Activated T-helper 1 cell treated with Interleukin-2 at 50 U/mL for 16 hours (primary cell): ENCODE measurements around the gene RGL2.
"Not testable (repeated sequence)": the region's sequence is repeated elsewhere in the genome, so short reads cannot be mapped to it uniquely, and the experiment has no call there.

ENCODE experiments used
- DNase-seq: peaks from one replicate; pipeline ENCODE4 v3.0.0-alpha.2; 2020; ENCODE audit warnings: low read depth

The RGL2 gene

DNA sequence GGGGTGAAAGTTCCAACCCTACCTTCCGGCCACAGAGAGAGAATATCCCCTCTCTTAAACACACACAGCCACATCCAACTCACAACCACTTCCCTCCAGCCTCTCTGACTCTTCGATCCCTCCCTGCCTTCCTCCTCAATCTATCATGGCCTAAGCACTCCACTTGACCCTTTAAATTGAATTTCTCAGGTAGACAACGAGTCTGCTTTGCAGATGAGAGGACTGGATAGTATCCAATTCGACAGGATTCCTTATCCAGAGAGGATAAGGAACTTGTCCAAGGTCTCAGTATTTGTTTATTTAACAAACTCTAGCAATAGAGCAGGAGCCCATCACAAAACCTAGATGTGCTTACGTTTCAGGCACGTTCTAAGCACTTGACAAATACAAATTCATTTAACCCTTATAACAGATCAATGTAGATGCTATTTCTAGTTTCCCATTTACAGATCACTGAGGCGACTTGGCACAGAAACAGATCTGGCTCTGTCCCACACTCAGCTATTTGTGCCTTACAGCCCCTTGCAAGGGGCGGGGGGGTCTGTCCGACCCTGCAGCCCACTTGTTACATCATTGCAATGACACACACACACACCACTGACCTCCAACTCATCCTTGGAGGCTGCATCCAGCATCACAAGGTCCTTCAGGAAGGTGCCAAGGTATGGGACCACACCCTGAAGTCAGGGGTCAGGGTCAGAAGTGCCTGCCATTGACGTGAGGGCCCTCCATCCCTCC is 4.5 kb downstream of the RGL2 start:
- no peak for DNase-seq

GRCh38 chr6:33292996-33293682 is 5.6 kb downstream of the RGL2 start:
- DNase-seq = no peak

DNA sequence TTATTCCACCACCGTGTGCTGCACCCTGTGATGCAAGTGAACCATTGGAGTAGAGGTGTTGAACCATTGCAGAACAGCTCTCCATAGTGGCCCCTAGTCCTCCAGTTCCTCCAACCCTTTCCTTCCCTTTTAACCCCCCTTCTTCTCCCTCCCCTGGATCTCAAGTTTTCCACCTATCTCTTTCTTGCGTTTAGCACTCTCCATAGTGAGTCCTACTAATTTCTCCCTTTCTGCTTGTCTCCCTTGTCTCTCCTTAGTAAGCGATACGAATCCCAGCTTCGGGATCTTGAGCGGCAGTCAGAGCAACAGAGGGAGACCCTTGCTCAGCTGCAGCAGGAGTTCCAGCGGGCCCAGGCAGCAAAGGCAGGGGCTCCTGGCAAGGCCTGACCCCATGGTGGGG is 8.3 kb downstream of the RGL2 start:
- DNase-seq = no peak

GRCh38 chr6:33289784-33290315 is 8.9 kb downstream of the RGL2 start:
- DNase-seq = no peak

DNA sequence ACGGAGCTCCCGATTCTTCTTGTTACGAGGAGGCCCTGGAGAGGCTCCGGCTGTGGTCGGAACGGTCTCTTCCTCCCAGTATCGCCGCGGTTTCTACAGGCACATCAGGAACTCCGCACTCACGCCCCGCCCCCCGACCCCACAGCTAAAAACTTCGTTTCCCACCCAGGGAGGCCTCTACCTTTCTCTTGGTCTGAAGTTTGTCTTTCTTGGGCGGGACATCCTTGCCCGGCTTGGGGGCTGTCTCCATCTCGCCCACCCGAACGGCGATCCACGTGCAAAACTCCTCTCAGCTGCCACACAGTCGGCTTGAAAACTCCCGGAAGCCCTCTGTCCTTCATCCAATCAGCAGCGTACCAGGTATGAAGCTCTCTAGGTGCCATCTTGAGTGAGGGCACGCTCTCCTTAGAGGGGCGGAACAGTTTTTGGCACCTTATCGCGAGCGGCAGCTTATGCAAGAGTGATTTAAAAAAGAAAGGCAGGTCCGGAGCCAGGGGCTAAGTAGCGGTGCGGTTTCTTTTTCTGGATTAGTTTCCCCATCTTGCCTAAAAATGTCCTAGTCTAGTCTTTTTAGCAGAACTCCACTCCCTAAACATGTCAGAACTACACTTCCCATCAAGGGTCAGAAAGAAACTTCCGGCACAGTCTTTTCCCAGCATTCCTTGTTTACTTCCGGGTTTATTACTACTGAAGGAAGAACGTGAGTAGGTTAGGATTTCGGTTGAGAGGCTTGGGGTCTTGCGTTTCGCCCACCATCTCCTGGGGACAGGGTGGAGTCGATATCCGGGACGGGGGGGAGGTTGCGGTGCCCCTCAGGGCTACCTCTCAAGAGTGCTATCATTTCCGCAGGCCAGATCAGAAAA is 9.6 kb downstream of the RGL2 start, which contains the start of the genes PFDN6 and WDR46:
Gene PFDN6 (plus strand): TSS at position 681 of the 863 bp plus-strand sequence. CDS start 256 bp downstream, outside the sequence.
Gene WDR46 (minus strand): TSS at position 319 of the 863 bp plus-strand sequence. CDS start 69 bp downstream, at position 250.
- peak; percentile 60 for DNase-seq

GRCh38 chr6:33288141-33288920 is 10.4 kb downstream of the RGL2 start:
- DNase-seq = no peak

GRCh38 chr6:33286946-33287914 is 11.5 kb downstream of the RGL2 start:
- DNase-seq = no peak

GRCh38 chr6:33285214-33285613 is 13.5 kb downstream of the RGL2 start:
- DNase-seq = not testable (repeated sequence)

GRCh38 chr6:33280539-33280938 is 18.2 kb downstream of the RGL2 start:
- no peak for DNase-seq

GRCh38 chr6:33279971-33280511 is 18.7 kb downstream of the RGL2 start:
- DNase-seq = no peak

DNA sequence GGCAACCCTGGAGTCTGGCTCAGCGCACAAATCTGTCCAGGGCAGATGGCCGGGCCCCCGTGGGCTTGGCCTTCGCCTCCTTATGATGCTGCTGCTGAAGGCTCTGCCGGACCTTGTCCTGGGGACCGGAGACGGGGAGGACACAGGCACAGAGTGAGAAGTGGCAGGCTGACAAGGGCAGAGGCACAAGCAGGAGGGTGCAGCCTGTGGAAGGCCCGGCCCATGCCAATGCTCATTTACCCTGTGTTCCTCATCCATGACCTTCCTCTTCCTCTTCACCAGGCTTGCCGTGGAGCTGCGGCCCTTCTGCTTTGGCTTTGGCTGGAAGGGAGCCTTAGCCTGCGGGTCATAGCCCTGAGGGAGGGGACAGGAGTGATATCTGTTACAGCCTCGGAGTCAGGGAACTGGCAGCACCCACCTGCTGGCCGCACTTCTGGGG is 19.5 kb downstream of the RGL2 start:
- no peak for DNase-seq

- DNase-seq = no peak
Observed at GRCh38 chr6:33278810-33279209, 19.9 kb downstream of the RGL2 start.

DNA sequence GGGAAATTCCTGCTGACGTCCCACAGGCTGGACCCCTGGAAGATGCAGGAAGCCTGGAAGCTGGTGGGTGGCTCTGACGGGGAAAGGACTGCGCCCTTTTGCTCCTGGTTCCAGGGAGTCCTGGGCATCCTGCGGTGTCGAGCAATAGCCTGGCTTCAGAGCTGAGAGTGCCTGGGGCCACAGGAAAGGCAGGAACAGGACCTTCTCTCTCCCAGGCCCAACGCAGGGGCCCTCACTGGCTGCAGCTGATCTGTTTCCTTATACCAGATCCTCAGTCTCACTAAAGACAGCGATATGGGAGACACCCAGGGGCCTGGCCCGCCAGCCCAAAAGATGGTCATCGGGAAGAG is 20.4 kb downstream of the RGL2 start:
- DNase-seq = no peak

GRCh38 chr6:33277663-33278391 is 20.9 kb downstream of the RGL2 start:
- DNase-seq = no peak

DNA sequence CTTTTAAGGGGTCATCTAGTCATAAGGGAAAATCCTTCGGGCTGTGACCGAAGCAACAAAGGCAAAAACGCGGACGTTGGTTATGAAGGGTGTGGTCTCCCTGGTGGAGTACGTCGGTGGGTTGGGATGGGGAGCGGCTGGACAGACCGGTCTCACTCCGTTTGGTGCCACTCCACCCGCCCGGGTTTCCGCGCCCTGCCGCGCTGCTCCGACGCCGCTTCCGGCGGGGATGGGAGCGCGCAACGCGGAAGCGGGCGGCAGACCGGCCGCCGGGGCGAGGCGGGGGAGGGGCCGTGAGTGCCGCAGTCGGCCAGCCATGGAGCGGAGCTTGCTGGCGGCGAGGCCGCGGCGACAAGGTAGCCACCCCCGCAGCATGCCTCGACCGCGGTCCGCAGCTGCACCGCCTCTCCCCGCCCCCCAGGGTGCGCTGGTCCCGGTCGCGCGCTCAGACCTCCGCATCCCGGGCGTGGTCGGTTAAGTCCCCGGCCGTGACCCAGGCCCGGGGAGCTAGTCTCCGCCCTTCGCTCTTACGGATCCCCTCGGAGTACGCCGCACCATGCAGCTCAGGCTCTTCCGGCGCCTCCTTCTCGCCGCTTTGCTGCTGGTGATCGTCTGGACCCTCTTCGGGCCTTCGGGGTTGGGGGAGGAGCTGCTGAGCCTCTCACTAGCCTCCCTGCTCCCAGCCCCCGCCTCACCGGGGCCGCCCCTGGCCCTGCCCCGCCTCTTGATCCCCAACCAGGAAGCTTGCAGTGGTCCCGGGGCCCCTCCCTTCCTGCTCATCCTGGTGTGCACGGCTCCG is 21.7 kb downstream of the RGL2 start, which contains the start of gene B3GALT4:
Gene B3GALT4 (plus strand): TSS at position 260 of the 799 bp plus-strand sequence. CDS start 297 bp downstream, at position 557.
- peak; percentile 62 for DNase-seq

GRCh38 chr6:33276581-33276863 is 22.2 kb downstream of the RGL2 start:
- DNase-seq = no peak

- DNase-seq = not testable (repeated sequence)
Observed at GRCh38 chr6:33275795-33276580, 22.8 kb downstream of the RGL2 start.
